Liver (tissue), 9 donors: ENCODE measurements around the gene MALRD1. TPM values are rescaled to one million over a fixed set of nuclear protein-coding genes. Genes with fewer than 3 reads are reported as not detected.

Source experiments
- DNase-seq: peaks from one replicate; pipeline ENCODE4 v3.0.0-alpha.2; 2017; ENCODE audit warnings: low spot score
- H3K27ac ChIP-seq, 2 donors: one replicate each; pipeline ENCODE4 v1.7.0; 2013; ENCODE audit warnings: inconsistent platforms in 2 of 2, low read length in 2 of 2, control low read depth in 1 of 2, low read depth in 1 of 2, mild to moderate bottlenecking in 1 of 2
- H3K27me3 ChIP-seq, 4 donors: one replicate each; pipeline versions ENCODE4 v1.6.1 to v1.7.0; 2013; ENCODE audit warnings: low read length in 3 of 4, inconsistent platforms in 1 of 4, mild to moderate bottlenecking in 1 of 4, moderate library complexity in 1 of 4; ENCODE audit not compliant: control insufficient read depth in 4 of 4, insufficient read depth in 4 of 4
- H3K36me3 ChIP-seq, 4 donors: one replicate each; pipeline versions ENCODE4 v1.6.1 to v1.7.0; 2013; ENCODE audit warnings: low read length in 3 of 4, mild to moderate bottlenecking in 3 of 4, low read depth in 1 of 4, moderate library complexity in 1 of 4; ENCODE audit not compliant: control insufficient read depth in 4 of 4, insufficient read depth in 3 of 4
- H3K4me1 ChIP-seq, 4 donors: one replicate each; pipeline versions ENCODE4 v1.6.1 to v1.7.0; 2013; ENCODE audit warnings: low read length in 3 of 4, mild to moderate bottlenecking in 3 of 4, moderate library complexity in 1 of 4; ENCODE audit not compliant: control insufficient read depth in 4 of 4, insufficient read depth in 4 of 4
- H3K4me3 ChIP-seq, 3 donors: one replicate each; pipeline versions ENCODE4 v1.6.1 to v1.7.0; 2013; ENCODE audit warnings: low read length in 3 of 3, control low read depth in 1 of 3, low read depth in 1 of 3, mild to moderate bottlenecking in 1 of 3
- H3K9ac ChIP-seq, 2 donors: one replicate each; pipeline ENCODE4 v1.7.0; 2013; ENCODE audit warnings: low read length in 2 of 2, mild to moderate bottlenecking in 2 of 2, moderate library complexity in 2 of 2, control low read depth in 1 of 2, low read depth in 1 of 2
- H3K9me3 ChIP-seq, 4 donors: one replicate each; pipeline versions ENCODE4 v1.6.1 to v1.7.0; 2013; ENCODE audit warnings: low read length in 3 of 4; ENCODE audit not compliant: control insufficient read depth in 4 of 4
- EGR1 ChIP-seq, 2 donors: IDR thresholded peaks; 2 replicates each; pipeline ENCODE4 v1.6.1; 2016 to 2018; ENCODE audit warnings: antibody characterized with exemption in 2 of 2, low read depth in 2 of 2
- FOXA1 ChIP-seq: IDR thresholded peaks from 2 replicates; pipeline ENCODE4 v1.6.1; 2016; ENCODE audit warnings: antibody characterized with exemption
- FOXA2 ChIP-seq: IDR thresholded peaks from 2 replicates; pipeline ENCODE4 v1.6.1; 2016; ENCODE audit warnings: antibody characterized with exemption
- GABPA ChIP-seq, 2 donors: IDR thresholded peaks in 1 of 2; conservative IDR thresholded peaks in 1 of 2; 2 replicates each; pipeline ENCODE4 v1.6.1; 2016; ENCODE audit warnings: antibody characterized with exemption in 2 of 2, mild to moderate bottlenecking in 1 of 2, moderate library complexity in 1 of 2
- HNF4A ChIP-seq, 2 donors: conservative IDR thresholded peaks; 2 replicates each; pipeline ENCODE4 v1.6.1; 2016; ENCODE audit warnings: antibody characterized with exemption in 2 of 2, mild to moderate bottlenecking in 2 of 2
- HNF4G ChIP-seq: IDR thresholded peaks from 2 replicates; pipeline ENCODE4 v1.6.1; 2016; ENCODE audit warnings: antibody characterized with exemption
- JUND ChIP-seq, 2 donors: IDR thresholded peaks; 2 replicates each; pipeline ENCODE4 v1.6.1; 2016; ENCODE audit warnings: antibody characterized with exemption in 2 of 2
- RAD21 ChIP-seq, 2 donors: IDR thresholded peaks; 2 replicates each; pipeline ENCODE4 v1.6.1; 2016; ENCODE audit warnings: antibody characterized with exemption in 2 of 2, mild to moderate bottlenecking in 2 of 2
- RXRA ChIP-seq, 2 donors: IDR thresholded peaks; 2 replicates each; pipeline ENCODE4 v1.6.1; 2017 to 2018; ENCODE audit warnings: antibody characterized with exemption in 2 of 2, mild to moderate bottlenecking in 1 of 2
- SP1 ChIP-seq: IDR thresholded peaks from 2 replicates; pipeline ENCODE4 v1.6.1; 2018; ENCODE audit warnings: antibody characterized with exemption, mild to moderate bottlenecking
- TAF1 ChIP-seq: conservative IDR thresholded peaks from 2 replicates; pipeline ENCODE4 v1.6.1; 2016; ENCODE audit warnings: antibody characterized with exemption, mild to moderate bottlenecking
- YY1 ChIP-seq: IDR thresholded peaks from 2 replicates; pipeline ENCODE4 v1.6.1; 2016; ENCODE audit warnings: antibody characterized with exemption, mild to moderate bottlenecking
- WGBS: extraction: QIAGEN DNeasy Blood & Tissue Kit; methylation state at CpG from one replicate; pipeline ENCODE4 v1.1.7; 2013; 5-methylcytosine and 5-hydroxymethylcytosine counted together
- polyA plus RNA-seq, 2 donors: library from polyadenylated mRNA; stranded (reverse) in 1 of 2; unstranded in 1 of 2; fragments of 200-250 nt in 1 of 2; fragments of >200 nt in 1 of 2; fragmentation: Nextera tagmentation in 1 of 2; extraction: Ambion mirVana in 1 of 2; gene quantifications; one replicate each; pipeline versions ENCODE4 v1.2.1 to v1.2.3, GENCODE V29; 2013 to 2015
- total RNA-seq, 2 donors: library from RNA; depleted of rRNA; stranded (reverse); fragments of >200 nt; gene quantifications; one replicate each; pipeline ENCODE4 v1.2.3, GENCODE V29; 2014
- TF ChIP-seq, protein P1 (sequence below): IDR thresholded peaks from 2 replicates; pipeline ENCODE4 v1.6.1; 2016; ENCODE audit warnings: antibody characterized with exemption
- TF ChIP-seq, protein P2 (sequence below): IDR thresholded peaks from 2 replicates; pipeline ENCODE4 v1.6.1; 2016; ENCODE audit warnings: antibody characterized with exemption
- TF ChIP-seq, protein P3 (sequence below): IDR thresholded peaks from 2 replicates; pipeline ENCODE4 v1.6.1; 2016; ENCODE audit warnings: antibody characterized with exemption, mild to moderate bottlenecking
- TF ChIP-seq, protein P4 (sequence below): fragments of 150-350 bp; IDR thresholded peaks from 2 replicates; pipeline ENCODE4 v1.5.1; 2017; ENCODE audit warnings: improper control_type of control experiment, low read depth, low read length; ENCODE audit not compliant: missing input control
- TF ChIP-seq, protein P5 (sequence below): IDR thresholded peaks from 2 replicates; pipeline ENCODE4 v1.6.1; 2016; ENCODE audit warnings: antibody characterized with exemption
- donor health status: healthy.
- donor health status: healthy.
- donor health status: healthy.
- donor health status: healthy.
- donor health status: healthy.

The MALRD1 gene
- total and polyA plus RNA-seq, 4 donors: 0.37 to 0.59 TPM; not detected in 2

DNA sequence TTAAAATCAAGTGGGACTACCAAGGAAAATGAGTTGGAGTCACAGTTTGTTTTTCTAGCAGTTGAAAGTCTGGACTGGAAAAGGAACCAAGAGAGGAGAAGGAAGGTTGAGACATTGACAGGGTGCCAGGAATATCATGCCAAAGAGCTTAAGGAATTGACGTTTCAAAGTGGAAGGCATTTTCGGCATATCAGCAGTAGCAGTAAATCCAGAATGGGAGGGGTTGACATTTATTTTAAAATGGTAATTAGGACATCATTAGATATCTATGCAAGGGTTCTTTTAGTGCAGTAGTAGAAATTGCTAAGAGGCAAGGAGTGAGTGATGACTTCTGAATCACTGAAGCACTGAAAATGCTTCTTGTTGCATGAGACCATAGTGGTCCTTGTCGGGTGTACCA is 431.8 kb downstream of the MALRD1 start:
- Histone ChIP-seq H3K27ac (no peak overlapping the region), H3K4me1 (peaks cover 0 to 2% (median 0%) of the 10 kb centered on the region in 4 donors), H3K27me3 (peaks cover 0 to 2% (median 0%) of the 10 kb centered on the region in 4 donors), H3K4me3 (no peak overlapping the region), H3K9ac (no peak overlapping the region), H3K9me3 (no peaks in the 10 kb centered on the region), H3K36me3 (no peaks in the 10 kb centered on the region)
- no peak for DNase-seq
- WGBS: 75% methylated on average over 3 of the region's 3 CpGs
- TF ChIP-seq HNF4G: no peak
- TF ChIP-seq, protein P1, sequence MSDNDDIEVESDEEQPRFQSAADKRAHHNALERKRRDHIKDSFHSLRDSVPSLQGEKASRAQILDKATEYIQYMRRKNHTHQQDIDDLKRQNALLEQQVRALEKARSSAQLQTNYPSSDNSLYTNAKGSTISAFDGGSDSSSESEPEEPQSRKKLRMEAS: no peak
- TF ChIP-seq, protein P2, sequence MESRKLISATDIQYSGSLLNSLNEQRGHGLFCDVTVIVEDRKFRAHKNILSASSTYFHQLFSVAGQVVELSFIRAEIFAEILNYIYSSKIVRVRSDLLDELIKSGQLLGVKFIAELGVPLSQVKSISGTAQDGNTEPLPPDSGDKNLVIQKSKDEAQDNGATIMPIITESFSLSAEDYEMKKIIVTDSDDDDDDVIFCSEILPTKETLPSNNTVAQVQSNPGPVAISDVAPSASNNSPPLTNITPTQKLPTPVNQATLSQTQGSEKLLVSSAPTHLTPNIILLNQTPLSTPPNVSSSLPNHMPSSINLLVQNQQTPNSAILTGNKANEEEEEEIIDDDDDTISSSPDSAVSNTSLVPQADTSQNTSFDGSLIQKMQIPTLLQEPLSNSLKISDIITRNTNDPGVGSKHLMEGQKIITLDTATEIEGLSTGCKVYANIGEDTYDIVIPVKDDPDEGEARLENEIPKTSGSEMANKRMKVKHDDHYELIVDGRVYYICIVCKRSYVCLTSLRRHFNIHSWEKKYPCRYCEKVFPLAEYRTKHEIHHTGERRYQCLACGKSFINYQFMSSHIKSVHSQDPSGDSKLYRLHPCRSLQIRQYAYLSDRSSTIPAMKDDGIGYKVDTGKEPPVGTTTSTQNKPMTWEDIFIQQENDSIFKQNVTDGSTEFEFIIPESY: no peak
- TF ChIP-seq FOXA2: no peak
- TF ChIP-seq SP1: no peak
- no peak for TF ChIP-seq RAD21 (IDR thresholded peaks at IDR 0.05)
- TF ChIP-seq, protein P3, sequence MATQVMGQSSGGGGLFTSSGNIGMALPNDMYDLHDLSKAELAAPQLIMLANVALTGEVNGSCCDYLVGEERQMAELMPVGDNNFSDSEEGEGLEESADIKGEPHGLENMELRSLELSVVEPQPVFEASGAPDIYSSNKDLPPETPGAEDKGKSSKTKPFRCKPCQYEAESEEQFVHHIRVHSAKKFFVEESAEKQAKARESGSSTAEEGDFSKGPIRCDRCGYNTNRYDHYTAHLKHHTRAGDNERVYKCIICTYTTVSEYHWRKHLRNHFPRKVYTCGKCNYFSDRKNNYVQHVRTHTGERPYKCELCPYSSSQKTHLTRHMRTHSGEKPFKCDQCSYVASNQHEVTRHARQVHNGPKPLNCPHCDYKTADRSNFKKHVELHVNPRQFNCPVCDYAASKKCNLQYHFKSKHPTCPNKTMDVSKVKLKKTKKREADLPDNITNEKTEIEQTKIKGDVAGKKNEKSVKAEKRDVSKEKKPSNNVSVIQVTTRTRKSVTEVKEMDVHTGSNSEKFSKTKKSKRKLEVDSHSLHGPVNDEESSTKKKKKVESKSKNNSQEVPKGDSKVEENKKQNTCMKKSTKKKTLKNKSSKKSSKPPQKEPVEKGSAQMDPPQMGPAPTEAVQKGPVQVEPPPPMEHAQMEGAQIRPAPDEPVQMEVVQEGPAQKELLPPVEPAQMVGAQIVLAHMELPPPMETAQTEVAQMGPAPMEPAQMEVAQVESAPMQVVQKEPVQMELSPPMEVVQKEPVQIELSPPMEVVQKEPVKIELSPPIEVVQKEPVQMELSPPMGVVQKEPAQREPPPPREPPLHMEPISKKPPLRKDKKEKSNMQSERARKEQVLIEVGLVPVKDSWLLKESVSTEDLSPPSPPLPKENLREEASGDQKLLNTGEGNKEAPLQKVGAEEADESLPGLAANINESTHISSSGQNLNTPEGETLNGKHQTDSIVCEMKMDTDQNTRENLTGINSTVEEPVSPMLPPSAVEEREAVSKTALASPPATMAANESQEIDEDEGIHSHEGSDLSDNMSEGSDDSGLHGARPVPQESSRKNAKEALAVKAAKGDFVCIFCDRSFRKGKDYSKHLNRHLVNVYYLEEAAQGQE: no peak
- no peak for TF ChIP-seq YY1
- no peak for TF ChIP-seq FOXA1
- TF ChIP-seq GABPA (IDR thresholded peaks at IDR 0.05 in 1 of 2, conservative IDR thresholded peaks at IDR 0.05 in 1 of 2): no peak
- TF ChIP-seq TAF1: no peak
- TF ChIP-seq, protein P4, sequence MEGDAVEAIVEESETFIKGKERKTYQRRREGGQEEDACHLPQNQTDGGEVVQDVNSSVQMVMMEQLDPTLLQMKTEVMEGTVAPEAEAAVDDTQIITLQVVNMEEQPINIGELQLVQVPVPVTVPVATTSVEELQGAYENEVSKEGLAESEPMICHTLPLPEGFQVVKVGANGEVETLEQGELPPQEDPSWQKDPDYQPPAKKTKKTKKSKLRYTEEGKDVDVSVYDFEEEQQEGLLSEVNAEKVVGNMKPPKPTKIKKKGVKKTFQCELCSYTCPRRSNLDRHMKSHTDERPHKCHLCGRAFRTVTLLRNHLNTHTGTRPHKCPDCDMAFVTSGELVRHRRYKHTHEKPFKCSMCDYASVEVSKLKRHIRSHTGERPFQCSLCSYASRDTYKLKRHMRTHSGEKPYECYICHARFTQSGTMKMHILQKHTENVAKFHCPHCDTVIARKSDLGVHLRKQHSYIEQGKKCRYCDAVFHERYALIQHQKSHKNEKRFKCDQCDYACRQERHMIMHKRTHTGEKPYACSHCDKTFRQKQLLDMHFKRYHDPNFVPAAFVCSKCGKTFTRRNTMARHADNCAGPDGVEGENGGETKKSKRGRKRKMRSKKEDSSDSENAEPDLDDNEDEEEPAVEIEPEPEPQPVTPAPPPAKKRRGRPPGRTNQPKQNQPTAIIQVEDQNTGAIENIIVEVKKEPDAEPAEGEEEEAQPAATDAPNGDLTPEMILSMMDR: no peak
- no peak for TF ChIP-seq HNF4A (conservative IDR thresholded peaks at IDR 0.05)

DNA sequence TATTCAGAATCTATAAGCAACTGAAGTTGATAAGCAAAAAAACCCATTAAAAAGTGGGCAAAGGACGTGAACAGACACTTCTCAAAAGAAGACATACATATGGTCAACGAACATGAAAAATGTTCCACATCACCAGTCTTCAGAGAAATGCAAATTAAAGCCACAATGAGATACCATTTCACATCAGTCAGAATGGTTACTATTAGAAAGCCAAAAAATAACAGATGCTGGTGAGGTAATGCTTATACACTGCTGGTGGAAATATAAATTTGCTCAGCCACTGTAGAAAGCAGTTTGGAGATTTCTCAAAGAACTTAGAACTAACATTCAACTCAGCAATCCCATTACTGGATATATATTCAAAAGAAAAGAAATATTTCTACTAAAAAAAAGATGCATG is 434.8 kb downstream of the MALRD1 start:
- Histone ChIP-seq H3K27me3 (peaks cover 0 to 2% (median 0%) of the 10 kb centered on the region in 4 donors), H3K27ac (no peak overlapping the region)
- WGBS: 42% methylated on average over 2 of the region's 2 CpGs
- no peak for TF ChIP-seq RXRA (IDR thresholded peaks at IDR 0.05)
- TF ChIP-seq, protein P1: no peak
- no peak for TF ChIP-seq SP1
- no peak for TF ChIP-seq HNF4A (conservative IDR thresholded peaks at IDR 0.05)
- TF ChIP-seq FOXA1: no peak
- TF ChIP-seq, protein P5, sequence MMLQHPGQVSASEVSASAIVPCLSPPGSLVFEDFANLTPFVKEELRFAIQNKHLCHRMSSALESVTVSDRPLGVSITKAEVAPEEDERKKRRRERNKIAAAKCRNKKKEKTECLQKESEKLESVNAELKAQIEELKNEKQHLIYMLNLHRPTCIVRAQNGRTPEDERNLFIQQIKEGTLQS: no peak
- no peak for TF ChIP-seq JUND (IDR thresholded peaks at IDR 0.05)
- TF ChIP-seq, protein P3: no peak
- no peak for TF ChIP-seq RAD21 (IDR thresholded peaks at IDR 0.05)
- TF ChIP-seq, protein P2: no peak
- no peak for TF ChIP-seq EGR1 (IDR thresholded peaks at IDR 0.05; ENCODE audit: low read depth in 2 of 2)
- no peak for TF ChIP-seq TAF1
- no peak for TF ChIP-seq FOXA2

More for the DNA sequence above, 434.8 kb downstream of the MALRD1 start:
- H3K9ac ChIP-seq: no peak overlapping the region
- DNase-seq: no peak
- no peaks in the 10 kb centered on the region for H3K9me3 ChIP-seq
- no peaks in the 10 kb centered on the region for H3K36me3 ChIP-seq
- no peaks in the 10 kb centered on the region for H3K4me1 ChIP-seq
- no peak overlapping the region for H3K4me3 ChIP-seq
